HG02571 (cell line): ENCODE measurements around the gene ACOT11.
"Not testable (repeated sequence)": the region's sequence is repeated elsewhere in the genome, so short reads cannot be mapped to it uniquely, and the experiment has no call there.

ENCODE experiments used
- ATAC-seq: cut with Tn5 transposase; IDR thresholded peaks from one replicate; pipeline ENCODE4 v1.9.1; 2021; ENCODE audit warnings: mild to moderate bottlenecking, moderate library complexity; ENCODE audit not compliant: unreplicated experiment

The ACOT11 gene

DNA sequence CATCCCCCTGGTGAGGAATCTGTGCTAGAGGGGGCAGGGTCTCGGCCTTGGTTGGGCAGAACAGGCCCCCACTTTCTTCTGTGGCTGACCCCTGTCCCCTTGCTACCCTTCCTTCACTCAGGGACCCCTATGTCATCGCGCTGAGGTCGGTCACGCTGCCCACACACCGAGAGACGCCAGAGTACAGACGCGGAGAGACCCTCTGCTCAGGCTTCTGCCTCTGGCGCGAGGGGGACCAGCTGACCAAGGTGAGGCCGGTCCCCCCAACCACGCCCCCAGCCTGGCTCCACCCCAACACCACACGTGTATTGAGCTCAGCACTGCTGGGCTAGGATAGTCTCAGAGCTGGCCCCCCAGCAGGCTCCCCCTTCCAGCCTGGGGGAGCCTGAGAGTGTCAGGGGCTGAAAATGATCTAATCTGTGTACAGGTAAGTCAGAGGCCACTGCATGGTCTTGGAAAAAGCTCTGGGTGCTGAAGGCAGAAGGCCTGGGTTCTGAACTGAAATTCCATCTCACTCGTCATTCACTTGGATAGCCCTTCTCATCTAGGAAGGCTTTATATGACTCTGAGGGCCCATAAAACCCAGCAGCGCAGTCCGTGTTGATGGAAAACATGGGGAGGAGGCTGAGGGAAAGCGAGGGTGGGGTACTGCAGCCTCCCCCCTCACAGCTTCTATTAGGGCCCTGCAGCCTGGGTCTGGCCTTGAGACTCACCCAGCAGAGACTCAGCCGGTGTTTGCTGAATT, 60.0 kb downstream of the ACOT11 start:
- no peak for ATAC-seq

DNA sequence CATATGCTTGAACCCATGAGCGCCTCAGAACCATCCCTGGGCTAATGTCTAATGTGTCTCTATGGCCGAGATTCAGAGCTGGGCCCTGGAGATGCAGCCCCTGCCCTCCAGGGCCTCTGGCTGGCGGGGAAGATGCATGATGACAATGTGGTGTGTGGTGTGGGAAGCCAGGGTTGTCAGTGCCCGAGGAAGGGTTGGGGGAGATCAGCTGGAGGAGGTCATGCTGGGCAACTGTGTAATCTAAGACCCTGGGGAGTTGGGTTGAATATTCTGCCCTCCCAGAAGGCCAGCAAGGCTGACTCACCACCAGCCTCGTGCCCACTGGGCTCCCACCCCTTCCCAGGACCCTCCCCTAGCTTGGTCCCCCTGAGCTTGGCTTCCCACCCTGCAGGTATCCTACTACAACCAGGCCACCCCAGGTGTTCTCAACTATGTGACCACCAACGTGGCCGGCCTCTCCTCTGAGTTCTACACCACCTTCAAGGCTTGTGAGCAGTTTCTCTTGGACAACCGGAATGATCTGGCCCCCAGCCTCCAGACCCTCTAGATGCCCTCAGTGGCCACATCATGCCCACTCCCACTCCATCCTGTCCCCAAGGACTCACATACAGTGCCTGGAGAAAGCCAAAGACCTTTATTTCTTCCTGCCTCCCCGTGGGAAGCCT, 60.7 kb downstream of the ACOT11 start:
- ATAC-seq: no peak

DNA sequence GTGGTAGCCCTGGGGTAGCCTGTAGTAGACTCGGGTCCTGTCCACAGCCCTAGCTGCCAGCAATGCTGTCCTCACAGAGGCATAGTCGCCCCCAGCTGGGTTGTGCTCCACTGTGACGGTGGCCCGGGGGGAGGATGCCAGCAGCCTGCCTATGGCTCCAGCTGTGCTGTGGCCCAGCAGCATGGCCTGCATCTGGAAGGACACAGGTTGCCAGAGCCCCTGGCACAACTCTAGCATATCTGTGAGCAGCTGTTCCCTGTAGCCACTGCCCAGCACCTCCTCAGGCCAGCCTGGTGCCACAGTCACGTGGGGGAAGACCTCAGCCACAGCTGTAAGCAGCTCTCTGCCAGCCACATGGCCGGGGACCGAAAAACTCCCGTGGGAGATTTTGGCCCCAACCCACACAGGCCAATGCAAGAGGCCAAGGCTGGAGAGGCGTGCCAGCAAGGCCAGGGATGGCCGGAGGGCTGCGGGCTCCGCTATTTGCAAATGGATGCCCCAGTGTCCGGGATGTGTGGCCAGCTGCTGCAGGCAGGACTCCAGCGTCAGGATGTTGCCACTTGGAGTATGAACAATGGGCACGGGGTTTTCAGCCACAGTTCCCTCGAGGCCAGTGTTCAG, 61.4 kb downstream of the ACOT11 start:
- no peak for ATAC-seq

DNA sequence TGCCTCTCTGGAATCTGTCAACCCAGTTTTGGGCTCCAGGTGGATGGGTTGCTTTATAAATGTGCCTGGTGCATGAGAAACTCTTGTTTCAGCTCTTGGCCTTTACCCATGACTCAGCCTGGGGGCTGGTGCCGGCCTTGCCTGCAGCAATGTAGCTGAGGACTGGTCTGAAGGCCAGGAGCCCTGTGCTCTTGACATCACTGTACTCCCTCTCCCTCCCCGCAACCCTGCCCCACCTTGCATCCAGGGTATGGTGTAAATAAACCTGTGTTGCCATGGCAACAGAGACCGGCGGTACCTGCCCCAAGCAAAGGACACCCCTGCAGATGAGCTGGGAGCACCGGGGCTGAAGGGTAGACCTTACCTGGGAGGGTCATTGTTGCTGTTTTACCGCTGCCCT, 62.0 kb downstream of the ACOT11 start:
- ATAC-seq: no peak

DNA sequence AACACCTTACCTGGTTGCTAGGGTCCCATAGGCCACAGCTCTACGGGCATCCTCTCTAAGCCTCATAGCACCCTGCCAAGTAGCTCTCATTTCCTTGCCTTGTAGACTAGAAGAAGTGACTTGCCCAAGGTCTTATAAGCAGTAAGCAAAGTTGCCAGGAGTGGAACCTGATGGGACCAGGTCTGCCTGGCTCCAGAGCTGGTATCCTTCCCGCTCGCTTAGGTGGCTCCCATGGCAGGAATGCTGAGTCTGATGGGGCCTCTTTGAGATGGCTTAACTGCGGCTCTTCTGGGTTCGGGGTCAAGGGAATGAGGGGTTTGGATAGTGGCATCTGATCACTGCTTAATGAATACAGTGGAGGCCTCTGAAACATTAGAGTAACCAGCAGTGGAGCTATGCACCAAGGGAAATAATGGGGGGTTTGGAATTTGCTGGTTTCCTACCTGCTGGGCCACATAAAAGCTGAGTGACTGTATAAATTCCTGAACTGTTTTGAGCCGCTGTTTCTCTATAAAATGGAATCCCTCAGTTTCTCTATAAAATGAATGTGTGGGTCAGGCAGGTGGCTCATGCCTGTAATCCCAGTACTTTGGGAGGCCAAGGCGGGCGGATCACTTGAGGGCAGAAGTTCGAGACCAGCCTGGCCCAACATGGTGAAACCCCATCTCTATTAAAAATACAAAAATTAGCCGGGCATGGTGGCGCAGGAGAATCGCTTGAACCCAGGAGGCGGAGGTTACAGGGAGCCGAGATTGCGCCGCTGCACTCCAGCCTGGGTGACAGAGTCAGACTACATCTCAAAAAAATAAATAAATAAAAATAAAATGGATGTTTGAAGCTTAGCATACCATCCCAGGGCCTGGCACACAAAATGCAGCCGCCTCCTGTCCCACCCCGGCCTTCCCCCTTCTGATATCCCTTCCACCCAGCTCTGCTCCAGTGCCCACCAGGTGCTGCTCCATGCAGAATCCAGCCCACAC, 62.9 kb downstream of the ACOT11 start:
- ATAC-seq: no peak

DNA sequence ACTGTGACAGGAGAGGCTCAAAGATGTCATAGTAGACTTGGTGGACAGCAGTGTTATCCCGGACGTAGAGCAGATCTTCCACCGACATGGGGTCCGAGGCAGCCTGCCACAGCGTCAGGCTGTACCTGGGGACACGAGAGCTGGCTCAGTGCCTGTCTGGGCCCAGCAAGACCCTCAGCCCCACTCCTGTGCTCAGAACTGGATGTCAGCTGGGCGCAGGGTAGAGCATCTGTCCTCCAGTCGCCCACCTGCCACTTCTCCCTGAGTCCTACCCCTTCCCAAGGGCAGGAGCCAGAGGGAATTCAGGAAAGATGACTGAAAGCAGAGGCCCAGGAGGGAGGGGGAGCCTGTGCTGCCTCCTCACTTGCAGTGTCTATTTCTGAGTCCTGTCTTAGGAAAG, 63.6 kb downstream of the ACOT11 start:
- ATAC-seq: no peak

DNA sequence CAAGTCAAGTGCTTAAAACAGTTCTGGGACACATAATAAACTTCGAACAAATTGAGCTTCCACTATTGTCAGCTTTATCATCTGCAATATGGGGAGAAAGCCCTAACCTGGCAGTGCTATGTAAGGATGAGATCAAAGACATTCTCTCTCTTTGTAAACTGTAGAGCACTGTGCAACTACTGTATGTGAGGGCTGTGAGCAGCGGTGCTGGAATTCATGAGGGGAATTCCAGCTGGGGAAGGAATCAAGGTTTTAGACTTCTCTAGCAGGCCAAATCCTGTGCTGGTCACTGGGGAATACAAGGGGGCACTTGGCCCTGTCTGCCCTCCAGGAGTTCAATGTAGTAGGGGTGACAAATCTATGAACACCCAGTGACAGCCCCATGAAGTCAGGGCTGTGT, 66.0 kb downstream of the ACOT11 start:
- no peak for ATAC-seq

DNA sequence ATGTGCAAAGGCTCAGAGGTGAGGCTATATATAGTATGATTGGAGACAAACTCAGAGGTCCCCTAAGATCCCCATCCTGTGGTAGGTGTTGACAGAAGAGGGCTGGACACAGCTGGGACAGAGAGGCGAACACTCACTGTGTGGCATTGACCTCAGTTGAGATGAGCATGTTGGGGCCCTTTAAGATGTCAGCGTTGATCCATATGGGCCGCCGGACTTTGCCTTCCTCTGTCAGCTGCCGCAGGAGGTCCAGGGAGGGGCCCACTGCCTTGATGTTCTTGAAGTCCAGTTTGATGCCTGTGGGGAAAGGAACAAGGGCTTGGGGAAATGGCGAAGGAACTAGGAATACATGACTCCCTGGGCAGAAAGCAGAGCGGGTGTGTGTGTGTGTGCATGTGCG, 66.5 kb downstream of the ACOT11 start:
- ATAC-seq: no peak

DNA sequence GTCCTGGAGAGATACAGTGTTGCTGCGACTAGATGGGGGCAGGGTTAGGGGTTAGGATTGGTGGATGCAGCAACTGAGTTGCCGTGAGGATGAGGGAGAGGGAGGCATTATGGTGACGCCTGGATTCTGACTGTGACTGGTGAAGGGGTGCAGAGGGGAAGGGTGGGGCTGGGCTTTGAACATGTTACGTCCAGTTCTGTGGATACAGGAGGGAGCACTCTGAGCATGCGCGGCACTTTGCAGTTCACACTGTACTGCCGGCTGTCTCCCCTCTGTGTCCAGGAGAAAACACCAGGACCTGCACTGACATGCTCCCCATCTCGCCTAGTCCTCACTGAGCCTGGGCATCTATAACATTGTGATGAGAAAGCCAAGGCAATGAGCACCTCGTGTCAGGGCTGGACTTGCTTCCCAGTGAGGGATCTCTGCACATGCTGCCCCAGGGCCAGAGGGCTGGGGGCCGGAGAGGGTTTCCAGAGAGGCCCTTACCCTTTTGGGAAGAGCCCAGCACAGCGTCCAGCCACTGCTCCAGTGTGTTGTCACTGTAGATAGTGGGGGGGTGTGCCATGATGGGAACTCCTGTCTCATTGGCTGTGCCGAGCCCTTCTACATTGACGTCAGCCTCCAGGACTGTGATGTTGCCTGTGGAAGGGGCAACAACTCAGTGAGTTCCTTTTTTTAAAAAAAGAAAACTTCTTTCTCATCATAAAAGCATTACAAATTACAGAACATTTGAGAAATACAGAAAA, 67.7 kb downstream of the ACOT11 start:
- ATAC-seq: no peak

DNA sequence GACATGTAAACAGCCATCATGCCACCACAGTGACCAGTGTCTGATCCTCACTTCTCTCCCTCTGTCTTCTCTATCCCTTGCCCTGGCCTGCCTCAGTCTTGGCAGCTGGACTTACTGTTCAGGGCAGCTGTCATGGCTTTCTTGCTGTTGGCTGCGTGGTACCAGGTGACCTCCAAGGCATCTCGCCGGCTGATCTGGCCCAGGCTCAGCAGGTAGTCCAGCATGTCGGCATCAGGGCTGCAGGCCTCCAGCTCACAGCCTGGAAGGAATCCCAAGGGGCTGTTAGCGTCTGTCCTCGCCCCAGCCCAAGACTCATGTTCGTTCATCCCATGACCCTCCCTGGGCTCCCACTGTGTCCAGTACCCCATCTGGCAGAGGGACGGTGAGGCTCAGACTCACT, 71.7 kb downstream of the ACOT11 start:
- no peak for ATAC-seq

DNA sequence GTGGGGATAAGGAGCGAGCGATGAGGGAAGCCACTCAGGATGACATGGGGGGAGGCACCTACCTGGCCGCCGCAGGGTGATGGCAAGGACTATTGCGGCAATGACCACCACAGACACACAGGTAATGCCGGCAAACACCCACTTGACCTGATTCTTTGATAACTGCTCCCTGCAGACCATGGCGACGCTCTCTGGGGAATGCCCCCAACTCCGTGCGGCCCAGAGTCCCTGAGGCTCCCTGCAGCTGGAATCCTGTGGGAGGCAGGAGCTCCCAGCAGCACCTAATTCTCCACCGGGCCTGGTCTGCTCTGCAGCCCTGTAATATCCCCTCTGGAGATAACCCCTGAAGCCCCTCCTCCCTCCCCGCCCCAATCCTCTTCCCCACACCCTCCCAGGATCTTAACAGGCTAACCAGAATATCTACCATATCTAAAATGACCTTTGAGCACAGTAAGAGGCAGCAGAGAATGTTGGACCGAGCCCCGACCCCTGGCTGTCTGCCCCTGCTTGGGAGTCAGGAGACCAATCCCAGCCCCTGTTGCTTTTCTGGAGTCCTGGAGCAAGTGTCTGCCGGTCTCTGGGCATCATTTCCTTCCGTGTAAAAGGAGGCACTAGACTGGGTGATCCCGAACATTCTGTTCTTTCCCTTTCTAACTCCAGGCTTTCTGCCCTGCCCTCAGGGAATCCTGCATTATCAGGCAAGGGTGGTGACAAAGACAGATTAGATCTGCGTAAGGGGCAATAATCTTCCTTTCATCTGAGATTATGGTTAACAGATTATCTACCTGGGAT, 75.4 kb downstream of the ACOT11 start, which contains the start of gene FAM151A:
Gene FAM151A (minus strand): TSS at position 310 of the 792 bp plus-strand sequence. CDS start 130 bp downstream, at position 180.
- ATAC-seq: no peak

DNA sequence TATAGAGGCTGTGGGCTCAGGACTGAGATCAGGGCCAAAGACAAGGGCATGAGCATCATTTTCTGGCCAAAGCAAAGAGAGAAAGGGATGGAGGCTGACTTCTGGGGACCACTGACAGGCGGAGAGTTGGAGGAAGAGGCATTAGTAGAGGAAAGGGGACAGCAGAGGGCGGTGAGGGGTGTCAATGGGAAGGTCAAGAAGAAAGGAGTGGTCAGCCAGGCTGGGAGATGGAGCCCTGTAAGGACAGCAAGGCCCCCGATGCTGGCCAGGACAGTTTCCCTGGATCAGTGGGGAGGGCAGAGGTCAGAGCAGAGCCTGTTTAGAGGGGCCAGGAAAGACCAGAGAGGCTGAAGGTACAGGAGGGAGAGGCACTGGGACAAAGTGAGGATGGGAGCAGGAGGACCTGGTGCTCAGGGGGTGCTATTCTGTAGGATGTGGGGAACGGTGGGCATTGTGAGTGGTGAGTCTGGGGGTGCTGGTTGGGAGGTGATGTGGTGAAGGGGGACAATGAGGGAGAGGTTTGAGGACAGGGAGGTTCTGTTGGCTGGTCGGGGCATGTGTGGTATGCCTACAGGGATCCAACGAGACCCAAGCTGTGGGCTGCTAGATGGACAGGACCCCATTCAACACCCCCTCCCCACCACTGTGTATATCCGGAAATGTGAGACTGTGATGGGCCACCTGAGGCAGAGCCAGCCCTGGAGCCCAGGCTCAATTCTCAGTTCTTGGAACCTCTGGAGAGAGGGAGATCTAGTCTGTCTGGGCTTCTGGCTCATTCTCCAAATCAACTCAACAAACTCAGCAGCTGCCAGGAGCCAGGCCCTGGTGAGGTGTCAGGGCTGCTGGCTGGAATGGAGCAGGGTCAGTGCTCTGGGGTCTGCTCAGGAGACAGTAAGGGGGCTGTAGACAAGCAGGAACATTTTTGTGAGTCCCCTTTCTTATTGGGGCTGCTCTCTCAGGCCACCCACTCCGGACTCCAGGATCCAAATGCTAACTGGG, 76.7 kb downstream of the ACOT11 start:
- ATAC-seq: no peak

DNA sequence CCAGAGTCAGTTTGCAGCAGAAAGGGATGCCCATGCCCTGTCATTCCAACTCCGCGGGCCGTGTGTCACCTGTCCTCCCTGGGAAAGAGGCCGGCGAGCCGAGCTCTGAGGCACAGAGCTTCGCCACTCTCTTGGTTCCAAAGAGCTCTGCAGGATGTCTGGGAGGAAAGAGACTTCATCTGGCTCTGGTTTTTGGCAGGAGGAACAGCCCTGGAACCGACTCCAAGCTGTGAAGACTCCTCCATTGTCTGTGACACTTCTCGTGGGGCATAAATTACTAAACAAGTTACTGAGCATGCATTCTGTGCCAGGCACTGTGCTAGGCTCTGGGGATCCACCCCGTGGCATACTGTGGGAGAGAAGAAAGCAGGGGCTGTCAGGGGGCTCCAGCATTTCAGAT, 79.2 kb downstream of the ACOT11 start:
- ATAC-seq: no peak

DNA sequence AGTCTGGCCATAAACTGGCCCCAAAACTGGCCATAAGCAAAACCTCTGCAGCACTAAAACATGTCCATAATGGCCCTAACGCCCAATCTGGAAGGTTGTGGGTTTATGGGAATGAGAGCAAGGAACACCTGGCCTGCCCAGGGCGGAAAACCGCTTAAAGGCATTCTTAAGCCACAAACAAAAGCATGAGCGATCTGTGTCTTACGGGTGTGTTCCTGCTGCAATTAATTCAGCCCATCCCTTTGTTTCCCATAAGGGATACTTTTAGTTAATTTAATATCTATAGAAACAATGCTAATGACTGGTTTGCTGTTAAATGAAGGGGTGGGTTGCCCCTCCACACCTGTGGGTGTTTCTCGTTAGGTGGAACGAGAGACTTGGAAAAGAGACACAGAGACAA, 87.8 kb downstream of the ACOT11 start:
- ATAC-seq: not testable (repeated sequence)

DNA sequence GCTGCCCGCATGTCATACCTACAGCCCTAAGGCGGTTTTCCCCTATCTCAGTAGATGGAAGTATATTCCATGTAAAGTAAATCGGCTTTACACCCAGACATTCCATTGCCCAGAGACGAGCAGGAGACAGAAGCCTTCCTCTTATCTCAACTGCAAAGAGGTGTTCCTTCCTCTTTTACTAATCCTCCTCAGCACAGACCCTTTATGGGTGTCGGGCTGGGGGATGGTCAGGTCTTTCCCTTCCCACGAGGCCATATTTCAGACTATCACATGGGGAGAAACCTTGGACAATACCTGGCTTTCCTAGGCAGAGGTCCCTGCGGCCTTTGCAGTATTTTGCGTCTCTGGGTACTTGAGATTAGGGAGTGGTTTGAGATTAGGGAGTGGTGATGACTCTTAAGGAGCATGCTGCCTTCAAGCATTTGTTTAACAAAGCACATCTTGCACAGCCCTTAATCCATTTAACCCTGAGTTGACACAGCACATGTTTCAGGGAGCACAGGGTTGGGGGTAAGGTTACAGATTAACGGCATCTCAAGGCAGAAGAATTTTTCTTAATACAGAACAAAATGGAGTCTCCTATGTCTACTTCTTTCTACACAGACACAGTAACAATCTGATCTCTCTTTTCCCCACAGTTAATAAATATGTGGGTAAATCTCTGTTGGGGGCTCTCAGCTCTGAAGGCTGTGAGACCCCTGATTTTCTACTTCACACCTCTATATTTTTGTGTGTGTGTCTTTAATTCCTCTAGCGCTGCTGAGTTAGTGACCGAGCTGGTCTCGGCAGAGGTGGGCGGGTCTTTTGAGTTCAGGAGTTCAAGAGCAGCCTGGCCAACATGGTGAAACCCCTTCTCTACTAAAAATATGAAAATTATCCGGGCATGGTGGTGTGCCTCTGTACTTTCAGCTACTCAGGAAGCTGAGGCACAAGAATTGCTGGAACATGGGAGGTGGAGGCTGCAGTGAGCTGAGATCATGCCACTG, 88.7 kb downstream of the ACOT11 start:
- ATAC-seq: not testable (repeated sequence)

DNA sequence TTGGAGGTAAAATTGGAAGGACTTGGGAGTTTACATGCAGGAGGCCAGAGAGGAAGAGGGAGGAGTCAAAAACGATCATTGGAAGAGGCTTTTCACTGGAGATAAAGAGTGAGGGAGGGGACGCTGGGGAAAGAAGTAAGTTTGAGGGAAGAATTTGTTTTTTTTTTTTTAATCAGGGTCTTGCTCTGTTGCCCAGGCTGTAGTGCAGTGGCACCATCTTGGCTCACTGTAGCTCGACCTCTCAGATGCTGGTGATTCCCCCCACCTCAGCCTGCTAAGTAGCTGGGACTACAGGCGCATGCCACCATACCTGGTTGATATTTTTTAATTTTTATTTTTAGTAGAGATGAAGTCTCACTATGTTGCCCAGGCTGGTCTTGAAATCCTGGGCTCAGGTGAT, 92.3 kb downstream of the ACOT11 start:
- ATAC-seq: no peak
